Muscle of arm (tissue), 12 donors: ENCODE data around the gene MMEL1. TPM values are rescaled to one million over a fixed set of nuclear protein-coding genes. Genes with fewer than 3 reads are reported as not detected.
"Not testable (repeated sequence)": the region's sequence is repeated elsewhere in the genome, so short reads cannot be mapped to it uniquely, and the experiment has no call there.

ENCODE experiments used
- DNase-seq: peaks from one replicate; pipeline ENCODE4 v3.0.0-alpha.2; 2013
- polyA plus RNA-seq, 12 donors: library from polyadenylated mRNA; unstranded; fragments of 120-200 nt; gene quantifications; one replicate each; pipeline ENCODE4 v1.2.1, GENCODE V29; 2013; ENCODE audit not compliant: insufficient read length in 12 of 12

The MMEL1 gene
- polyA plus RNA-seq, 12 donors, result 0.31 to 1.1 (median 0.46) TPM; not detected in 4

GRCh38 chr1:2558861-2559260 is 74.0 kb downstream of the MMEL1 start:
- no peak for DNase-seq

- DNase-seq, result no peak
These were observed 74.4 kb downstream of the MMEL1 start for GRCh38 chr1:2558420-2558819.

- no peak for DNase-seq
These were observed 75.1 kb downstream of the MMEL1 start for GRCh38 chr1:2557482-2558400.

- no peak for DNase-seq
These were observed 75.9 kb downstream of the MMEL1 start for GRCh38 chr1:2556678-2557481.

- DNase-seq, result peak; percentile 65
These were observed 76.5 kb downstream of the MMEL1 start, which contains the start of gene TNFRSF14 for GRCh38 chr1:2556277-2556677. TSS of gene TNFRSF14 (plus strand) at chr1:2556371. CDS start at chr1:2556665, 294 bp downstream.

GRCh38 chr1:2555634-2556276 is 77.1 kb downstream of the MMEL1 start:
- DNase-seq, result peak; percentile 46

- DNase-seq, result no peak
These were observed 78.0 kb downstream of the MMEL1 start for GRCh38 chr1:2554621-2555387.

GRCh38 chr1:2553871-2554620 is 78.8 kb downstream of the MMEL1 start:
- no peak for DNase-seq

- DNase-seq, result not testable (repeated sequence)
These were observed 79.7 kb downstream of the MMEL1 start for GRCh38 chr1:2553076-2553475.

GRCh38 chr1:2552189-2552588 is 80.6 kb downstream of the MMEL1 start:
- no peak for DNase-seq

GRCh38 chr1:2551544-2551943 is 81.3 kb downstream of the MMEL1 start:
- DNase-seq, result not testable (repeated sequence)

- not testable (repeated sequence) for DNase-seq
These were observed 82.4 kb downstream of the MMEL1 start for GRCh38 chr1:2550309-2550861.

- not testable (repeated sequence) for DNase-seq
These were observed 83.3 kb downstream of the MMEL1 start for GRCh38 chr1:2549367-2550029.

GRCh38 chr1:2548068-2548589 is 84.7 kb downstream of the MMEL1 start:
- DNase-seq, result peak; percentile 80

- no peak for DNase-seq
These were observed 85.4 kb downstream of the MMEL1 start for GRCh38 chr1:2547210-2548067.

GRCh38 chr1:2546515-2547209 is 86.2 kb downstream of the MMEL1 start:
- DNase-seq, result peak; percentile 57

- peak; percentile 57 for DNase-seq
These were observed 86.9 kb downstream of the MMEL1 start for GRCh38 chr1:2545754-2546514.
